Ovary (tissue), 3 donors: ENCODE results near the gene CHCHD1.

ENCODE experiments used
- CTCF ChIP-seq, 3 donors: fragments of 450-650 bp in 2 of 3; fragments of 200-600 bp in 1 of 3; IDR thresholded peaks; one replicate each; pipeline versions ENCODE4 v1.5.1 to v1.8.0; 2016 to 2022; ENCODE audit warnings: antibody characterized with exemption in 3 of 3, mild to moderate bottlenecking in 1 of 3
- EP300 ChIP-seq: sonication (generic); formaldehyde crosslinking; IDR thresholded peaks from one replicate; pipeline ENCODE4 v1.6.1; 2017; ENCODE audit warnings: antibody characterized with exemption
- POLR2A ChIP-seq: fragments of 450-650 bp; IDR thresholded peaks from one replicate; pipeline ENCODE4 v1.6.1; 2017; ENCODE audit warnings: antibody characterized with exemption, mild to moderate bottlenecking, moderate library complexity
- donor health status: DM: no; HTN: no; CAD: no.

DNA sequence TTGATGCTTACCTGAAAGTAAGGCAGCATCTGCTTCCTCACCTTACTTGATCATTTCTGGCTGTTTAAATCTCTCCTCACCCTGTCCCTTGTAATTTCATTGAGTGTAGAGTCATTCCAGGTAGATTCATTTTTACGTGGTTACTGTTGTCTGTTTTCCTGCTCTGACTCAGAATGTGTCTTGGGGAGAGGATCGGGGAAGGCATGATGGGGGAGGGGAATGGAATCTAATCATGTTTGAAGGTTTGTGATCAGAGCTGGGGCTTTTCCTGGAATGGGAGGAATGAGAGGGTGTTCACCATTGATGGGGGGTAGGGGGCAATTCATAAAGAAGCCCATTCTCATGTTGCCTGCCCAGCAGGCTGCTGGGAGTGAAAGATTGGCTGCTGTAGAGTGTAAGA is 18.9 kb upstream of the CHCHD1 start:
- TF ChIP-seq CTCF (IDR thresholded peaks at IDR 0.05) (no peak), POLR2A (no peak), EP300 (no peak)
